H9 (cell line): ENCODE results near the gene GPR32. TPM values are rescaled to one million over a fixed set of nuclear protein-coding genes. Genes with fewer than 3 reads are reported as not detected.

ENCODE experiments used
- DNase-seq: peaks from one replicate; pipeline ENCODE4 v3.0.0-alpha.2; 2017
- H2AFZ ChIP-seq: one replicate; pipeline ENCODE4 v1.6.1; 2013; ENCODE audit warnings: mild to moderate bottlenecking, low read length, control low read depth, moderate library complexity
- H2AK5ac ChIP-seq: 2 replicates; pipeline ENCODE4 v1.6.1; 2013; ENCODE audit warnings: low read length, control low read depth, mixed read lengths; ENCODE audit not compliant: insufficient read length
- H2BK120ac ChIP-seq: one replicate; pipeline ENCODE4 v1.6.1; 2013; ENCODE audit warnings: low read depth, mild to moderate bottlenecking, low read length, control low read depth, inconsistent platforms; ENCODE audit not compliant: poor library complexity, severe bottlenecking
- H2BK12ac ChIP-seq: 2 replicates; pipeline ENCODE4 v1.6.1; 2013; ENCODE audit warnings: low read length, control low read depth, mixed read lengths, low read depth; ENCODE audit not compliant: insufficient read length
- H2BK15ac ChIP-seq: 2 replicates; pipeline ENCODE4 v1.6.1; 2013; ENCODE audit warnings: low read depth, low read length, control low read depth
- H2BK20ac ChIP-seq: one replicate; pipeline ENCODE4 v1.6.1; 2013; ENCODE audit warnings: low read depth, mild to moderate bottlenecking, low read length, control low read depth, inconsistent platforms; ENCODE audit not compliant: poor library complexity, severe bottlenecking
- H2BK5ac ChIP-seq: 2 replicates; pipeline ENCODE4 v1.6.1; 2013; ENCODE audit warnings: low read length, control low read depth, mixed read lengths; ENCODE audit not compliant: insufficient read length
- H3K14ac ChIP-seq: 2 replicates; pipeline ENCODE4 v1.6.1; 2013; ENCODE audit warnings: low read length, control low read depth; ENCODE audit not compliant: insufficient read depth
- H3K18ac ChIP-seq: 2 replicates; pipeline ENCODE4 v1.6.1; 2013; ENCODE audit warnings: low read depth, mild to moderate bottlenecking, mixed read lengths, low read length, control low read depth; ENCODE audit not compliant: insufficient read length
- H3K23ac ChIP-seq: 2 replicates; pipeline ENCODE4 v1.6.1; 2013; ENCODE audit warnings: low read length, control low read depth, mixed read lengths, low read depth; ENCODE audit not compliant: insufficient read length
- H3K23me2 ChIP-seq: 2 replicates; pipeline ENCODE4 v1.6.1; 2013; ENCODE audit warnings: low read depth, mild to moderate bottlenecking, mixed read lengths, low read length, control low read depth; ENCODE audit not compliant: insufficient read length, poor library complexity, severe bottlenecking
- H3K27ac ChIP-seq: 2 replicates; pipeline ENCODE4 v1.5.1; 2013; ENCODE audit warnings: low read length, control low read depth, mixed read lengths, low read depth; ENCODE audit not compliant: insufficient read length
- H3K27me3 ChIP-seq: 2 replicates; pipeline ENCODE4 v1.6.1; 2013; ENCODE audit warnings: low read length, control low read depth, inconsistent platforms; ENCODE audit not compliant: insufficient read depth
- H3K4ac ChIP-seq: 2 replicates; pipeline ENCODE4 v1.6.1; 2013; ENCODE audit warnings: low read depth, mild to moderate bottlenecking, control low read depth, inconsistent platforms, low read length, moderate library complexity
- H3K4me1 ChIP-seq: 2 replicates; pipeline ENCODE4 v1.6.1; 2013; ENCODE audit warnings: low read length, control low read depth, inconsistent platforms; ENCODE audit not compliant: insufficient read depth
- H3K4me2 ChIP-seq: 2 replicates; pipeline ENCODE4 v1.6.1; 2013; ENCODE audit warnings: low read length, control low read depth, mixed read lengths; ENCODE audit not compliant: insufficient read length, insufficient read depth
- H3K56ac ChIP-seq: 2 replicates; pipeline ENCODE4 v1.6.1; 2013; ENCODE audit warnings: low read depth, mild to moderate bottlenecking, mixed read lengths, low read length, control low read depth; ENCODE audit not compliant: insufficient read length
- H3K79me1 ChIP-seq: 2 replicates; pipeline ENCODE4 v1.6.1; 2013; ENCODE audit warnings: low read depth, mild to moderate bottlenecking, moderate library complexity, low read length, control low read depth, inconsistent platforms; ENCODE audit not compliant: insufficient read depth, poor library complexity, severe bottlenecking
- H3K79me2 ChIP-seq: 2 replicates; pipeline ENCODE4 v1.6.1; 2013; ENCODE audit warnings: low read length, control low read depth, inconsistent platforms; ENCODE audit not compliant: insufficient read depth
- H3K9ac ChIP-seq: 2 replicates; pipeline ENCODE4 v1.6.1; 2013; ENCODE audit warnings: low read length, control low read depth, mixed read lengths; ENCODE audit not compliant: insufficient read length; ENCODE audit errors: extremely low read depth
- H3K9me3 ChIP-seq: one replicate; pipeline ENCODE4 v1.6.1; 2013; ENCODE audit warnings: low read depth, low read length, inconsistent platforms; ENCODE audit not compliant: control insufficient read depth
- H3T11ph ChIP-seq: one replicate; pipeline ENCODE4 v1.6.1; 2013; ENCODE audit warnings: mild to moderate bottlenecking, low read length, control low read depth, inconsistent platforms
- H4K20me1 ChIP-seq: one replicate; pipeline ENCODE4 v1.6.1; 2013; ENCODE audit not compliant: control insufficient read depth, insufficient read length, insufficient read depth
- H4K5ac ChIP-seq: 2 replicates; pipeline ENCODE4 v1.6.1; 2013; ENCODE audit warnings: low read depth, mild to moderate bottlenecking, mixed read lengths, low read length, control low read depth; ENCODE audit not compliant: insufficient read length
- H4K8ac ChIP-seq: replicated peaks from 2 replicates; pipeline ENCODE4 v1.6.1; 2013; ENCODE audit warnings: low read length, control low read depth, mixed read lengths, low read depth; ENCODE audit not compliant: insufficient read length
- H4K91ac ChIP-seq: 2 replicates; pipeline ENCODE4 v1.6.1; 2013; ENCODE audit warnings: low read depth, mild to moderate bottlenecking, moderate library complexity, mixed read lengths, low read length, control low read depth; ENCODE audit not compliant: insufficient read length
- H3K27ac Mint-ChIP-seq, 3 experiments: 2 replicates in 2 of 3; 3 replicates in 1 of 3; pipeline ENCODE4 v1.8.0; 2020 to 2021; ENCODE audit warnings: mixed read lengths in 3 of 3, mild to moderate bottlenecking in 1 of 3, moderate library complexity in 1 of 3
- H3K27me3 Mint-ChIP-seq: 2 replicates; pipeline ENCODE4 v1.8.0; 2021; ENCODE audit warnings: low read depth, mild to moderate bottlenecking, moderate library complexity, mixed read lengths
- H3K36me3 Mint-ChIP-seq, 3 experiments: 2 replicates in 2 of 3; 3 replicates in 1 of 3; pipeline ENCODE4 v1.8.0; 2020 to 2021; ENCODE audit warnings: low read depth in 3 of 3, mixed read lengths in 3 of 3; ENCODE audit not compliant: insufficient read depth in 1 of 3
- H3K4me1 Mint-ChIP-seq, 2 experiments: 2 replicates each; pipeline ENCODE4 v1.8.0; 2020; ENCODE audit warnings: mixed read lengths in 2 of 2
- H3K4me3 Mint-ChIP-seq, 2 experiments: 2 replicates in 1 of 2; 3 replicates in 1 of 2; pipeline ENCODE4 v1.8.0; 2020 to 2021; ENCODE audit warnings: mild to moderate bottlenecking in 2 of 2, mixed read lengths in 2 of 2, moderate library complexity in 1 of 2
- H3K9me3 Mint-ChIP-seq, 2 experiments: 2 replicates in 1 of 2; 3 replicates in 1 of 2; pipeline ENCODE4 v1.8.0; 2020; ENCODE audit warnings: mild to moderate bottlenecking in 2 of 2, mixed read lengths in 2 of 2, moderate library complexity in 1 of 2
- CTCF ChIP-seq: fragments of 200-600 bp; sonication (generic); conservative IDR thresholded peaks from 3 replicates; pipeline ENCODE4 v1.8.0; 2021; ENCODE audit warnings: antibody characterized with exemption, mild to moderate bottlenecking
- WGBS: extraction: QIAGEN DNeasy Blood & Tissue Kit; methylation state at CpG from one replicate; pipeline ENCODE4 v1.1.7; 2013; ENCODE audit warnings: missing lambda C conversion rate, low lambda C conversion rate, mixed read lengths; ENCODE audit not compliant: insufficient read length; ENCODE audit errors: extremely low coverage; 5-methylcytosine and 5-hydroxymethylcytosine counted together
- total RNA-seq: library from RNA; stranded (reverse); gene quantifications from 2 replicates; pipeline ENCODE4 v1.2.1, GENCODE V29; 2021

The GPR32 gene
- total RNA-seq, 1 experiment from 2014 or later = not detected

- WGBS = no CpG with 5 or more reads among the region's 40 CpGs
- H4K91ac ChIP-seq = no peak overlapping the region
Observed at GRCh38 chr19:50803633-50804419, 33.6 kb downstream of the GPR32 start.

More at GRCh38 chr19:50803633-50804419, 33.6 kb downstream of the GPR32 start:
- DNase-seq = no peak
- no peaks in the 10 kb centered on the region for H3K27me3 ChIP-seq
- no peak overlapping the region for H2BK12ac ChIP-seq
- H3K23me2 ChIP-seq = peaks cover 11% of the 10 kb centered on the region
- H4K20me1 ChIP-seq = peaks cover 4% of the 10 kb centered on the region
- no peak overlapping the region for H2BK120ac ChIP-seq
- TF ChIP-seq CTCF = no peak
- H3K23ac ChIP-seq = no peak overlapping the region
- H3K9me3 ChIP-seq = no peaks in the 10 kb centered on the region
- H3K56ac ChIP-seq = peak overlapping the region; percentile 99
- H3K27ac ChIP-seq = peak overlapping the region; percentile 98
- no peak overlapping the region for H2AFZ ChIP-seq
- H2BK5ac ChIP-seq = peak overlapping the region; percentile 100
- peak overlapping the region; percentile 100 for H3K9ac ChIP-seq
- H3T11ph ChIP-seq = no peak overlapping the region
- peaks cover 37 to 53% (median 52%) of the 10 kb centered on the region in 3 experiments for H3K36me3 Mint-ChIP-seq
- H2BK20ac ChIP-seq = no peak overlapping the region
- H3K27ac Mint-ChIP-seq = peak overlapping the region; percentile 100
- peak overlapping the region; percentile 97 for H3K18ac ChIP-seq
- H3K79me1 ChIP-seq = peaks cover 9% of the 10 kb centered on the region
- no peak overlapping the region for H2AK5ac ChIP-seq
- peaks cover 3 to 9% of the 10 kb centered on the region in 2 experiments; a peak in 4 of 5 replicates for H3K9me3 Mint-ChIP-seq
- H3K4me1 Mint-ChIP-seq = peaks cover 15 to 25% of the 10 kb centered on the region in 2 experiments
- H3K4ac ChIP-seq = peak overlapping the region; percentile 85; the same call in 1 of the 2 replicates
- H3K79me2 ChIP-seq = peaks cover 25% of the 10 kb centered on the region; the same call in 1 of the 2 replicates
- H3K4me3 Mint-ChIP-seq = peak overlapping the region; percentile 96 to 99
- peaks cover 5% of the 10 kb centered on the region; the same call in 1 of the 2 replicates for H3K4me1 ChIP-seq
- peak overlapping the region; percentile 95 for H3K14ac ChIP-seq
- peak overlapping the region; percentile 100 for H4K5ac ChIP-seq
- peak overlapping the region; percentile 99 for H3K4me2 ChIP-seq
- H3K27me3 Mint-ChIP-seq = peaks cover 17% of the 10 kb centered on the region
- no peak overlapping the region for H2BK15ac ChIP-seq
- no peak overlapping the region for H4K8ac ChIP-seq
